GM21576 (cell line): ENCODE measurements around the gene LIMD2.

Experiments
- ATAC-seq: cut with Tn5 transposase; IDR thresholded peaks from one replicate; pipeline ENCODE4 v1.9.1; 2021; ENCODE audit warnings: mild to moderate bottlenecking, moderate library complexity; ENCODE audit not compliant: unreplicated experiment

The LIMD2 gene

DNA sequence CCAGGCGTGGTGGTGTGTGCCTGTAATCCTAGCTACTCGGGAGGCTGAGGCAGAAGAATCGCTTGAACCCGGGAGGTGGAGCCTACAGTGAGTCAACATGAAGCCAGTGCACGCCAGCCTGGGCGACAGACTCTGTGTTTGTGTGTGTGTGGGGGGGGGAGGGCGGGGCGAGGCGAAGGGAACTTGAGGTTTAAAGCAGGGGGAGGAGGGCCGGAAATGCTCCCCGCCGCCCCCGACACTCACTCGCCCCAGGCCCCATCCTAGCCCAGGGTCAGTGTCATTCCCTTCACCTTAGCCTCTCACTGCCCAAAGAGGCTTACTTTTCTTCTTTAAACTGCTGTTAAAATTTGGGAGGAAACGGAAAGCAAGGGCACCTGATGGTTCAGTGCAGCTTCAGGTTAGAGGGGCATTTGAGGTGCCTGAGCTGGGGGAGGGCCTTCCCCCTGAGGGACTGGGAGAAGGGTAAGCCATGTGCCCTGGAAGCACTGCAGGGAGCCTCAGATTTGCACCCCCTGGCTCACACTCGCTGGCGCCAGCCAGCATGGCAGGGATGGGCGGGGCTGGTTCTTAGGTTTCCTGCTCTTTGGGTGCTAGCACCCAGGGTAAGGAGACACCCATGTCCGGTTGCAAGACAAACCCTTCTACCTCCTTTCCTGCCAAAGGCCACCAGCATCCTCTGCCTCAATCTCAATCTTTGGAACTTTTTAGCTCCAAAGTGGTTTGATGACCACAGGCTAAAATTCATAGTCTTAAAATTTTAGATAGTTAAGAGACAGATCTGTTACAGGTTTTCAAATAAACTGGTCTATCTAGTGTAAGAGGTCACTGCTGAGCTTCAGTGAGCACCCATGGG is 2.2 kb upstream of the LIMD2 start:
- ATAC-seq = no peak

DNA sequence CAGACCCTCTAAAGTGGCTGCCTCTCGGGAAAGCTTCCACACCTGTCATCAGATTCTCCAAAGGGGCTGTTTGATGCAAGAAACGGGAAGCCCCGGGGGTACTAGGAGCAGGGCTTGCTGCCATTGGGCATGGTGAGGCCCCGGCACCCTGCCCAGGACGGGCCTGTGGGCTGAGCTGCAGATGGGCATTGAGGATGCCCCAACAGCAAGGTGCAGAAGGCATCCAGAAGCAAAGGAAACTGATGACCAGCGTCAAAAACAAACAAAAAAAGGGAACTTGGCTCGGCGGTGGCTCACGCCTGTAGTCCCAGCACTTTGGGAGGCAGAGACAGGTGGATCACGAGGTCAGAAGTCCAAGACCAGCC is 1.5 kb upstream of the LIMD2 start:
- no peak for ATAC-seq

DNA sequence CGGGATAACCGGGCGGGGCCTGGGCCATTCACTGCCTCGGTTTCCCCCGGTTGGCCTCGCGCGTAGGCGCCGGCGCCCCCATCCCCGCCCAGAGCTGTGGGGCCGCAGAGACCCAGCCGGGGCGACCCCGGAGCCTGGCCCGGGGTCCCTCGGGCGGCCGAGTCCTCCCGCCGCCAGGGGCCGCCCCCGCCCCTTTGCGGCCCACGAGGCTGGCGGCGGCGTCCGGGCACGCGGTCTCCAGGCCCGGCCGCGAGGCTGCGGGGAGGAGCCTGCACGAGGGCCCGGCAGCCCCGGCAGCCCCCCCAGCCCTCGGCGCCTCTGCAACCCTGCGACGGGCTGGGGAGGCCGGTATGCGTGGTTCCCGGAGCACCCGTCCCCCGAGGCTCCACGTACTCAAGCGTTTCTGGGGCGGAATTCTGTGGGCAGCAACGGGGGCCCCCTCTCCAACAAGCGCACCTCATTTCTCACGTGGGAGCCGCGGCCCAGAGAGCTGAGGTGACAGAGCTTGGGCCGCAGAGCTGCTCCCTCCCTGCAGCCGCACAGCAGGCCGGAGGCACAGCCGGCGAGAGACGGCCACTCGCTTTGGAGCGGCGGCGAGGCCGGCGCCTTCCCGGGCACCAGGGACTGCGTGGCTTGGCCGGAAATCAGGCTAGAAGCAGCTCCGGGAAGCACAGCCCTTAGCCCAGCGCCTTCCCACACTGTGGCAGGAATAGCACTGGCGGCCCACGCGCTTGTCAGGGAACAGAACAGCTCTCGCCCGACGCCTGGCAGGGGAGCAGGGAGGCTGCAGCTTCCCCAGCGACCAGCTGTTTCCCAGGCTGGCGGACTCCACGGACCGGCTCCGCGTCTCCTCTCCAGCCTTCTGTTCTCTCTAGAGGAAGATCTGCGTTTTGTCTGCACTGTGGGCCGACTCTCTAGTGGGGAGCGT is 867 bp upstream of the LIMD2 start:
- no peak for ATAC-seq

DNA sequence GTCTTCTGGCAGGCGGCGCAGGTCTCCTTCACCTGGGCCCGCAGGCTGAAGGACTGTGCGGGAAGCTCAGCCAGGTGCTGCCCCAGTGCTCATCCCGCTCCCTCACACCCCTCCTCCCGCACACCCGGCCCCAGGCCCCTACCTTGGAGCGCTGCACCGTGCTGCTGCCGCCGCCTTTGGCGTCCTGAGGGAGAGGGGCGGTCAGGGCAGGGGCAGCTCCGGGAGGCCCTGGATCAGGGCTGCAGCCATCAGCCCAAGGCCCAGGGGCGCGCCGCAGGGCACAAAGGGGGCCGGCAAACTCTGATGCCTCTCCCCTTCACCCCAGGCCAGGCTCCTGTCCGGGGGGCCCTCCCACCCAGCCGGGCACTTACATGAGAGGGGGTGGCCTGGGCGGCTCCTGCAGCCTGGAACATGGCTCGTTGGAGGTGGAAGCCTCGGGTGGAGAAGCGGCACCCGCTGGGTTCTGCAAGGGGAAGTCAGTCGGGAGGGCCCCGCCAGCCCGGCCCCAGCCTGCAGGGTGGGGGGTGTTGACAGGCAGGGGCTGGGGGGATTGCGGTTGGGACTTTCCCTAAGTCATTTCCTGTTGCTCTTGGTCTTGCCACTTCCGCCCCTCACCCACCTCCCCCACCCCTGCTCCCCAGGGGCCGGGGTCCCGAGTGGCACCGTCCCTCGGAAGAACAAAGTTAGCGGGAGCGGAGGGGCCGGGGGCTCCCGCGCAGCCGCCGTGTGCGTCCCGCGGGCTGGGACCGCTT is 863 bp downstream of the LIMD2 start:
- ATAC-seq = peak; percentile 17

DNA sequence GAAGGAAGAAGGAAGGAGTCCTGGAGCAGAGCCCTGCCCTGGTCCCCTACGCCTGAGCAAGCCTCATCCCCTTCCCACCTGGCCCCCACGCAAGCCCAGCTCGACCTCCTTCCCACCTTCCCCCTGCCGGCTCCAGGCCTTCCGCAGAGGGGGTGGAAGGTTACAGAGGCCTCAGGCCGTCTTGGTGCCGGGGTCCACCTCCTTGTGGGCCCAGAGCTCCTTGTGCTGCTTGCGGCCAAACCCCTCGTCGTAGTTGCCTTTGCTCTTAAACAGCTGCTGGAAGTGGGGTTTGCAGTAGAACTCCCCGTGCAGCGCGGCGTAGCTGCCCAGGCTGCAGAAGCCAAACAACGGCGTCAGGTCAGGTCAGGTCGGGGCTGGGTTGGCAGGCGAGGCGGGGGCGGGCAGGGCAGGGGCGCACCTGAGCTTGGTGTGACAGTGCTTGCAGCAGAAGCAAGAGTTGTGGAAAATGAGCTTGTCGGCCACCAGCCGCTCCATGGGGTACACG is 1.5 kb downstream of the LIMD2 start:
- ATAC-seq = no peak

DNA sequence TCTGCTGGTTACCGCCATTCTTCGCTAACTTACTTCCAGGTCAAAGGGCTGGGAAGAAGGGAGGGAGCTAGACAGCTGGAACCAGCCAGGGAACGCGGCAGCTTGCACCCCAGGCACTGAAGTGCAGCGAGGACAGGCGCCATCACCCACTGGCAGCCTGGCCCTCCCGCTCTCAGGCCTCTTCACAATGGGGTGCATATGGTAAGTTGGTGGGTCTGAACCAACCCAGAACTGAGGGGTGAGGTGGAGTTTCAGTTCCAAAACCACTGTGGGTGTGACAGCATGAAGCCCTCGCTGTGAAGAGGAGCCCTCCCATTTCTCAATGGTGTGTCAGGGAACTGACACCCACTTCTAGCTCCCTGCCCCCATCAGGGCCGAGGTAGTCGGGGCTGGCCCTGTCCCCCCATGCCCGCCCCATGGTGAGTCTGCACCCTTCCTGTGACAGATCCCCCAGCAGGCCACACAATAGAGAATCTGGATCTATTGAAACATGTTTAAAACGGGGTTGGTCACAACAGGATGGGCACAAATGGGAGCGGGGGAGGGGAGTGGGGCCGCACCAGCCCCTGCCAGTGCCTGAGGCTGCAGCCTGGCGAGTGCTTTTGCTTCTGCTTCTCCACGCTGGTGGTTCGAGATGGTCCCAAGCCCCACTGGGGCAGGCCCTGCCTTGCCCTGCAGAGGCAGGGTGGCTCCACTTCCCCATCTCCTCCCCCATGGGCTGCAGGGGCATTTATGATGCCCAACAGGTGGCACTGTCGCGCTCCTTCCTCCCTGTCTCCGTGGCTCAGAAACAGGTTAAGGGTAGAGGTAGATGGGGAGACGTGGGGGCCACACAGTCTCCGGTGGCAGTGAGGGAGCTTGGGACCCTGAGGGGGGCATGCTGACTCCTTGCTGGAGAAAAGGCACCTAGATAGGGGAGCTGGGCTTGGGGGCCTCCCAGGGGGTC is 2.3 kb downstream of the LIMD2 start:
- ATAC-seq = peak; percentile 21

DNA sequence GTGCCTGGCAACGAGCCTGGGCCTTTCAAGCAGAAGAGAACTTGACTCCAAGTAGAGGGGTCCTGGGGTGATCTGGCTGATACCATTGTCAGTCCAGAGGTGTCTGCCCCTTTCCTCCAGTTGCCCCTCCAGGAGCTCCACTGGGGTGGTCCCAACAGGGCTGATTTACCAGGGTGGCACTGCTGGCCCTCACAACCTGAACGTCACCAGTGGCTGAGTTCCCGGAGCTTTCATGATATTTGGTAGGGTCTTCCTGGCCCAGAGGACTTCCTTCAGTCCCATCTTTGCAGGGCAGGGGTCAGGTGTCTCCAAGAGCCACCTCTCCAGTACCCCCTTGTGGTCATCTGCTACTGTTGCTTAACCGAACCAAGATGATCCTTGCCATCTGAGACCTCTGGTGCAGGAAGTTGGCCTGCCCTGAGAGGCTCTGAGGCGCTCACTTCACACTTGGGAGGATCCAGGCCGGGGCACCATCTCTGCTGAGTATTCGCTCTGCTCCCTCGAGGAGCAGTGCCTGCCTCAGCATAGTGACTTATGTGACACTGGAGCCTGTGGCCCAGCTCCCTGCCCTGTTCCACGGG is 3.5 kb downstream of the LIMD2 start:
- no peak for ATAC-seq

DNA sequence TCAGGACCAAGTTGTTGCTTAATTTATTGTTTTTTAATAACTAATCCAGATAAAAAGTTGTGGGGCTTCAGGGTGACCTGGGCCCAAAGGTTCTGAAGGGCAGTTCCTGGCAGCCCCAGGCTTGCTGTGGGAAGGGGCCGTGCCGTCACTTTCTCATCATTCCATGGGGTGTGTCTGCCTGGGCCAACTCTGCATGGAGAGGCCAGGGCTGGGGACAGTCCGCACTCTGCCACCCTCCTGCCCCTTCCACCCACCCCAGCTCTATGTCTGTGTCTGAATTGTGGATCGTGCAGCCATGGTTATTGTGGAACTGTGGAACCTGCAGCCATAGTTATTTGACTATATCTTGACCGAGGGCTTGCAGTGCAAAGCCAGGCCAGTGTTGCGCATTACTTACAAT is 4.0 kb downstream of the LIMD2 start:
- ATAC-seq = no peak

DNA sequence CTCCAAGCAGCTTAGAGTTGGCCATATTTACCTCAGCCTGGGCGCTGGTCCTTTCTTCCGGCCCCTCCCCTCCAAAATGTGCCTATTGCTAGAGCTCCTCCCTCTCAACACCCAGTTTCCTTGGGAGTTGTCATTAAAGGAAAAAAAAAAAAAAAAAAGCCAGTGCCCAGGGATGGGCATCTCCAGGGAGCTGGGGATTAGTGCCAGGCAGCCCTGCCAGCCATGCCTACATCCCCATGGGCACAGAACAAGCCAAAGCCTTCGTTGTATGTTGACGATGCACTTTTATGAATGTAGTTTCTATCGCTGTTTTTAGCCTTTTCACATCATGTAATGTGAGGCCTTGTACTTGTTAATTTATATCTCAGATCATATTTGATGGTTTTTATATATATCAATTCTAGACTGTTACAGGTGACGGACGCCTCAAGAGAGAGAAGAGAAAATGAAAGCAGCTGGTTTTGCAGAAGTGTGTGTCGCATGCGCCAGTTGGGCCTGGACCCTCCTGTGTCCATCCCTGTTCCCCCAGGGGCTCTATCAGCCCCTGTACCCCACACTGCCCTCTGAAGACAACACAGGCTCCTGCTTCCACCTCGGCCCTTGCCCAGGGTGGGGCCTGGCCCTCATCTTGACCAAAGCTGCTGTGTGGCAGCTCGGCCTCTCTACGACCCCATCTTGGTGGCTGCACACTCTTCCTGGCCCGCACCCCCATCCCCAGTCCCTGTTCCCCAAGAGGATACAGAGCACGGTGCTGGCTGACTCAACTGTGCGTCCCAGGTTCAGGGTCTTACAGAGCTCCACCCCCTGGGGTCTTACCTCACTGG is 4.8 kb downstream of the LIMD2 start:
- no peak for ATAC-seq

DNA sequence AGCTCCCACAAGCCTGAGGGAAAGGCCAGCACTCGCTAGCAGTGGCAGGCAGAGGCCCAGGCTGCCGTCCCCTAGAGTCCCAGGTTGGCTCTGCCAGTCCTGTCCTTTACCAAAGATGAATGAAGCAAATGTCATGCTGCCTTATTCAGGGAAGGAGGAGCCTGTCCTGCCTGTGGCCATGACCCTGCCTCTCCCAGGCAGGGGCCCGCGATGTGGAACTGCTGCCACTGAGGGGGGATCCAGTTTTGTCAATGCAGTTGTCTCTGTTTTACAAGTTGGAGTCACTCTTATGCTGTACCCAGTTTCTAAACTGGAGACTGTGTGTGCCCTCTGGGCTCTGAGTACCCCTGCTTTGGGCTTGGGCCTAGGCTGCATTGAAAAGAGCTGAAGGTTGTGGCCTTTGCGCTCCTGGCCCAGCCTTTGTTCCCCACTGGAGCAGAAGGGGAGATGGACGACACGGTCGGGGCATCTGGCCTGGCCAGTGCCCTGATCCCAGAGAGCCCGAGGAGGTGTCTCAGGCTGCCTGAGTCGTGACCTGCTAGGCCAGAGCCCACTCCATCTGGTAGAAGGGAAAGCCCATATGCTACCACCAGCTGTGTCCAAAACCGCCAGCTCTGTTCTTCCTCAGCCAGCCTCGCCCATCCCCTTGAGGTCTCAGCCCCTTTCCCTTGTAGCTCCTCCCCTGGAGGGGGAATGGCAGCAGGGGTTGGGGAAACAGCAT is 5.5 kb downstream of the LIMD2 start:
- no peak for ATAC-seq

DNA sequence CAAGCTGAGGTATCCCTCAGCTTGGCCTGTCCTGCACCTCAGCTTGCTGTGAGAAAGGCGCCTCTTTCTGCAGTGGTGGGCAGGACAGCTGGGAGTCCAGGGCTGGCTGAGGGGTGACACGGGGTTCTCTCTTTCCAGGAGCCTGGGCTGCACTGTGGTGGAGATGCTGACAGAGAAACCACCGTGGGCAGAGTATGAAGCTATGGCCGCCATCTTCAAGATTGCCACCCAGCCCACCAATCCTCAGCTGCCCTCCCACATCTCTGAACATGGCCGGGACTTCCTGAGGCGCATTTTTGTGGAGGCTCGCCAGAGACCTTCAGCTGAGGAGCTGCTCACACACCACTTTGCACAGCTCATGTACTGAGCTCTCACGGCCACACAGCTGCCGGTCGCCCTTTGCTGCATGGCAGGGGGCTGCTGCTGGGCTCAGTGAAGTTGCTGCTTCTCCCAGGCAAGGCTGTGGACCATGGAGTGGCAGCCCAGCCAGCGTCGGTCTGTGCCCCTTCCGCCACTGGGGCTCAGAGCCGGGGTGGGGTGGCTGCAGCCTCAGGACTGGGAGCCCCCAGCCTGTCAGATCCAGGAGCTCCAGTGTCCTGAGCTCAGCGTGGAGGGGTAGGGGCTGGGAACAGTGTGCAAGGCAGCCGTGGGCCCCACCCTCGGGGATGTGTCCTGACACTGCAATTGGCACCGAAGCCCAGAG is 6.4 kb downstream of the LIMD2 start:
- ATAC-seq = no peak

DNA sequence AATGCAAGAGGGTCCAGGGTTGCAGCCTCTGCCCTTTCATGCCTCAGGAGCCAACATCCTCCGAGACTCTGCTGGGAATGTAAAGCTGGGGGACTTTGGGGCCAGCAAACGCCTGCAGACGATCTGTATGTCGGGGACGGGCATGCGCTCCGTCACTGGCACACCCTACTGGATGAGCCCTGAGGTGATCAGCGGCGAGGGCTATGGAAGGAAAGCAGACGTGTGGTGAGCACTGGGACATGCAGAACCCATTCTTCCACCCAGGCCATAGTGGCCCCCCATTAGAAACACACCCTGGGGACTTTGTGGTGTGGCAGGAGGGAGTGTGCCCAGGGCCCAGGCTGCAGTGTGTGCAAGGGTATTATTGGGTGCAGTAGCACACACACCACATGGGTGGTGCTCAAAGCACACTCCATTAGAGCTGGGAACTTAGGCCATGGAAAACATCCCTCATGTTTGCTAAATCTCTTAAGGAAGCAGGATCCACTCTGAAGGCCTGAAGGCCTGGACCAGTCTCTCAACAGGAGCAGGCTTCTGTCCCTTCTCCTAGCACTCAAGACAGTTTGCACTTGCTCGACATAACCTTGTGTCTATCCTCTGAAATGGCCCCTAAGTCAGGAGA is 7.6 kb downstream of the LIMD2 start:
- no peak for ATAC-seq

DNA sequence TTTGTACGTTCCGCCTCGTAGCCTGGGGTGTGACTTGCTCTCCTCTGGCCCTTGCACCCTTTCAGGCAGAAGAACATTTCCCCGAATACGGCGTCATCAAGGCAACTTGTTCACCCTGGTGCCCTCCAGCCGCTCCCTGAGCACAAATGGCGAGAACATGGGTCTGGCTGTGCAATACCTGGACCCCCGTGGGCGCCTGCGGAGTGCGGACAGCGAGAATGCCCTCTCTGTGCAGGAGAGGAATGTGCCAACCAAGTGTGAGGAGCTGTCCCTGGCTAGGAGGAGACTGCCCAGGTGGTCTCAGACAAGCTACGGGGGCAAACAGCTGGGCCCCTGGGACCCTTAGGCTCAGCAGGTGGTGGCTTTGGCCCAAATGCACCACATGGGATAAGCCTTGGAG is 10.4 kb downstream of the LIMD2 start:
- ATAC-seq = no peak

DNA sequence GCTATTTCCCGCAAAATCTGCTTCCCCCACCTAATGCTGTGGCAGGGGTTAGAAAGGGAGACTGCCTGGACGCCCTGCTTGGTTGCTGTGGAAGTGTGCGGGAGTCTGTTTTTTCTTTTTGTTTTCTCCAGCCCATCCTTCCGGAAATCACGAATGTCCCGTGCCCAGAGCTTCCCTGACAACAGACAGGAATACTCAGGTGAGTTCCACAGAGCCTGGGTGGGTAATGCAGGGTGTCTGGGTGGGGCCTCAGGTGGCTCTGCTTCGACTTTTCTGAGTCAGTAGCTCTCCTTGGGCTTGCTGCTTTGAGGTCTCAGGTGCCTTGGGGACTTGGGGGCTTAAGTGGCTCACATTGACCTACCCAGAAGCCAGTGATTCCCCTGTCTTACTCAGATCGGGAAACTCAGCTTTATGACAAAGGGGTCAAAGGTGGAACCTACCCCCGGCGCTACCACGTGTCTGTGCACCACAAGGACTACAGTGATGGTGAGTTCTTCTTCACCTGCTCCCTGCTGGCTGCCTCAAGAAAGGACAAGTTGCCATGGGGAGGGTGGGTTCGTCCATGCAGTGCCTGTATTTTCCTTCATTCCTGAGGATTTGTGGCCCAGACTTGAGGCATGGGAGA is 11.4 kb downstream of the LIMD2 start:
- ATAC-seq = no peak

DNA sequence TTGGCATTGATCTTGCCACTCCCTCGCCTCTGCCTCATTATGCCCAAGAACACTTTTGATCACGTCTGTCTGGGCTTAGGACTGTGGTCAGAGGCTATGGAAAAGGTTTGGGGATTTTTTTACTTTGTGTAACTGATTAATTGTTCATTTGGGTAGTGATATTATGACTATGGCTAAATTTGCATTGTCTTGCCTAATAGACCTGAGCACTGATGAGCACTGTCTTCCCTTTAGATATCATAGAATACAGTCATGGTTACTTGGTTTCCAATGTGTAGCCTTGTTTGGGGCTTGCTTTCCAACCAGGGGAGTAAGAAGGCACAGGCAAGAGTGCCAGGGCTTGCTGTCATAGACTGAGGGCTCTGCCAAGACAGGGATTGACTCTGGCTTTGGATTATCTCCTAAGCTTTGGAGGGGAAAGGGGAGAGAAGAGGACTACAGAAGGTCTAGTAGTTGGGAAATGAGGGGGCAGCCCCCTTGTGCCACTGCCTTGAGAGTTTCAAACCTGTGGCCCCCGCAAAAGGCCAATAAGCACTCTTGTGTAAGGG is 13.7 kb downstream of the LIMD2 start:
- no peak for ATAC-seq

DNA sequence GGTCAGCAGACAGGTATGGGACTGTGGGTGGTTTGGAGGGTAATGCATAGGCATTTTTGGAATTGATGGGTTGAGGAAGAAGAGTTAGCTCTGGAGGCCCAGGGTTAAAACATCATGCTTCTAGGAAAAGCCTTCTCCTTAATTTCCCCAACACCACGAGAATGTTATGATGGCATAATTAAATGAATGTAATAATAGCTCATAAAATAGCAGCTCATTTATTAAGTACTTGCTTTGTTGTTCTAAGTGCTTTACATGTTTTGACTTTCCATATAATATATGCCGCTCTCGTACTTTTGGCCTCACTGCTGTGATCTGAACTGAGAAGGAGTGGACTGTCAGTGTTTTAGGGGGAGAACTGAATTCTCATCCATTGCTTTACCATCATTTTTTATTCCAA is 14.3 kb downstream of the LIMD2 start:
- ATAC-seq = no peak
